Ishikawa (cell line): ENCODE results near the gene SNAP91.

ENCODE experiments used
- CEBPB ChIP-seq: IDR thresholded peaks from 2 replicates; pipeline ENCODE4 v1.6.1; 2012
- CREB1 ChIP-seq: IDR thresholded peaks from 2 replicates; pipeline ENCODE4 v1.6.1; 2012; ENCODE audit warnings: low read depth
- EGR1 ChIP-seq: IDR thresholded peaks from 2 replicates; pipeline ENCODE4 v1.6.1; 2012
- EP300 ChIP-seq: IDR thresholded peaks from 2 replicates; pipeline ENCODE4 v1.6.1; 2012; ENCODE audit warnings: borderline replicate concordance
- FOXM1 ChIP-seq: IDR thresholded peaks from 2 replicates; pipeline ENCODE4 v1.6.1; 2012; ENCODE audit warnings: low read depth, borderline replicate concordance
- MAX ChIP-seq: IDR thresholded peaks from 2 replicates; pipeline ENCODE4 v1.6.1; 2012
- NFIC ChIP-seq: IDR thresholded peaks from 2 replicates; pipeline ENCODE4 v1.6.1; 2012
- RAD21 ChIP-seq: IDR thresholded peaks from 2 replicates; pipeline ENCODE4 v1.6.1; 2012; ENCODE audit warnings: low read depth
- REST ChIP-seq: IDR thresholded peaks from 2 replicates; pipeline ENCODE4 v1.6.1; 2012; ENCODE audit warnings: low read depth, mild to moderate bottlenecking
- TAF1 ChIP-seq: IDR thresholded peaks from 2 replicates; pipeline ENCODE4 v1.6.1; 2012; ENCODE audit warnings: low read depth, mild to moderate bottlenecking
- TCF12 ChIP-seq: IDR thresholded peaks from 2 replicates; pipeline ENCODE4 v1.6.1; 2012; ENCODE audit warnings: low read depth
- TEAD4 ChIP-seq: IDR thresholded peaks from 2 replicates; pipeline ENCODE4 v1.6.1; 2012
- USF1 ChIP-seq: IDR thresholded peaks from 2 replicates; pipeline ENCODE4 v1.6.1; 2012
- YY1 ChIP-seq: IDR thresholded peaks from 2 replicates; pipeline ENCODE4 v1.6.1; 2012; ENCODE audit warnings: low read depth
- ZBTB7A ChIP-seq: IDR thresholded peaks from 2 replicates; pipeline ENCODE4 v1.6.1; 2012; ENCODE audit warnings: low read depth

SNAP91 gene

GRCh38 chr6:83741089-83741488 lies 32.2 kb upstream of the SNAP91 start:
- TF ChIP-seq REST (peak; percentile 75), TAF1 (no peak)

GRCh38 chr6:83735461-83735860 lies 26.6 kb upstream of the SNAP91 start:
- TF ChIP-seq ZBTB7A: no peak
- no peak for TF ChIP-seq TAF1
- TF ChIP-seq MAX: no peak
- no peak for TF ChIP-seq CREB1
- no peak for TF ChIP-seq EGR1
- TF ChIP-seq CEBPB: no peak
- TF ChIP-seq FOXM1: no peak
- TF ChIP-seq YY1: no peak
- TF ChIP-seq TCF12: no peak
- no peak for TF ChIP-seq RAD21
- TF ChIP-seq TEAD4: no peak
- no peak for TF ChIP-seq USF1
- no peak for TF ChIP-seq EP300
- no peak for TF ChIP-seq NFIC
- TF ChIP-seq REST: no peak

- no peak for TF ChIP-seq ZBTB7A
- TF ChIP-seq YY1: no peak
- TF ChIP-seq MAX: no peak
- no peak for TF ChIP-seq CREB1
- TF ChIP-seq CEBPB: no peak
- TF ChIP-seq USF1: no peak
- no peak for TF ChIP-seq RAD21
- TF ChIP-seq REST: no peak
- no peak for TF ChIP-seq TAF1
- TF ChIP-seq TEAD4: no peak
- no peak for TF ChIP-seq NFIC
- TF ChIP-seq TCF12: no peak
- no peak for TF ChIP-seq FOXM1
Observed at GRCh38 chr6:83729871-83730270, 21.0 kb upstream of the SNAP91 start.

GRCh38 chr6:83722876-83723275 lies 14.0 kb upstream of the SNAP91 start:
- TF ChIP-seq TEAD4: no peak
- no peak for TF ChIP-seq TCF12
- no peak for TF ChIP-seq NFIC
- no peak for TF ChIP-seq FOXM1

- TF ChIP-seq TEAD4: no peak
- no peak for TF ChIP-seq REST
- no peak for TF ChIP-seq YY1
- TF ChIP-seq TAF1: no peak
- no peak for TF ChIP-seq EGR1
- no peak for TF ChIP-seq TCF12
- TF ChIP-seq FOXM1: no peak
- no peak for TF ChIP-seq NFIC
- no peak for TF ChIP-seq CEBPB
- no peak for TF ChIP-seq RAD21
- TF ChIP-seq EP300: no peak
- TF ChIP-seq USF1: no peak
- TF ChIP-seq ZBTB7A: no peak
- no peak for TF ChIP-seq MAX
- TF ChIP-seq CREB1: no peak
Observed at GRCh38 chr6:83717809-83718208, 8.9 kb upstream of the SNAP91 start.
